K562 (cell line): ENCODE measurements around the gene DSC1.

Experiments
- CREB5 ChIP-seq: fragments of 250-450 bp; sonication (Bioruptor Pico); IDR thresholded peaks from 2 replicates; pipeline ENCODE4 v1.5.0; 2020; ENCODE audit warnings: mild to moderate bottlenecking
- CTCF ChIP-seq, 3 experiments: IDR thresholded peaks in 2 of 3; conservative IDR thresholded peaks in 1 of 3; 2 replicates each; pipeline ENCODE4 v1.5.1; 2011 to 2012; ENCODE audit warnings: low read length in 3 of 3, mild to moderate bottlenecking in 3 of 3, control low read depth in 2 of 3, improper control_type of control experiment in 1 of 3, inconsistent platforms in 1 of 3, low read depth in 1 of 3, mixed read lengths in 1 of 3, moderate library complexity in 1 of 3; ENCODE audit not compliant: insufficient read depth in 2 of 3
- EZH2 ChIP-seq: IDR thresholded peaks from 2 replicates; pipeline ENCODE4 v1.6.1; 2012; ENCODE audit warnings: low read depth, mild to moderate bottlenecking, inconsistent platforms, low read length, borderline replicate concordance
- KAT8 ChIP-seq: fragments of 450-650 bp; IDR thresholded peaks from 2 replicates; pipeline ENCODE4 v1.6.1; 2016; ENCODE audit warnings: low read depth, mild to moderate bottlenecking
- KDM1A ChIP-seq, 2 experiments: fragments of 450-650 bp; IDR thresholded peaks; 2 replicates each; pipeline ENCODE4 v1.6.1; 2016; ENCODE audit warnings: mild to moderate bottlenecking in 2 of 2
- TBP ChIP-seq: optimal IDR thresholded peaks from 2 replicates; pipeline ENCODE3; 2011; ENCODE audit warnings: low read depth, low read length, improper control_type of control experiment
- XRCC5 ChIP-seq: fragments of 200-400 bp; formaldehyde crosslinking; IDR thresholded peaks from 2 replicates; pipeline ENCODE4 v1.6.1; 2017; ENCODE audit warnings: low read depth, mild to moderate bottlenecking, low read length
- ZFP1 ChIP-seq: fragments of 450-650 bp; formaldehyde crosslinking; IDR thresholded peaks from 2 replicates; pipeline ENCODE4 v1.4.0; 2020; ENCODE audit warnings: mild to moderate bottlenecking, mixed read lengths
- ZNF175 ChIP-seq: fragments of 200-800 bp; sonication (Bioruptor generic); IDR thresholded peaks from 2 replicates; pipeline ENCODE4 v1.6.1; 2016; ENCODE audit warnings: low read depth, mild to moderate bottlenecking, missing genetic modification characterization, missing compliant biosample characterization
- ZNF764 ChIP-seq: fragments of 250-450 bp; sonication (Bioruptor Pico); IDR thresholded peaks from 2 replicates; pipeline ENCODE4 v1.4.0; 2020; ENCODE audit warnings: low read depth, mild to moderate bottlenecking, moderate library complexity

GRCh38 chr18:31156821-31157763 is 5.6 kb downstream of the DSC1 start:
- TF ChIP-seq CTCF (IDR thresholded peaks at IDR 0.05 in 2 of 3, conservative IDR thresholded peaks at IDR 0.05 in 1 of 3; ENCODE audit: insufficient read depth in 2 of 3, low read depth in 1 of 3, low read length in 3 of 3) = no peak
- TF ChIP-seq KAT8 = no peak
- TF ChIP-seq ZNF764 (CRISPR knock-in tag) = no peak
- no peak for TF ChIP-seq ZNF175 (CRISPR knock-in tag)
- TF ChIP-seq TBP = no peak
- TF ChIP-seq ZFP1 (CRISPR knock-in tag) = no peak
- no peak for TF ChIP-seq XRCC5
- no peak for TF ChIP-seq CREB5 (CRISPR knock-in tag)
- TF ChIP-seq EZH2 = no peak
- TF ChIP-seq KDM1A (IDR thresholded peaks at IDR 0.05) = no peak
